ENCODE results near the gene TXNIP.

Gene TXNIP

DNA sequence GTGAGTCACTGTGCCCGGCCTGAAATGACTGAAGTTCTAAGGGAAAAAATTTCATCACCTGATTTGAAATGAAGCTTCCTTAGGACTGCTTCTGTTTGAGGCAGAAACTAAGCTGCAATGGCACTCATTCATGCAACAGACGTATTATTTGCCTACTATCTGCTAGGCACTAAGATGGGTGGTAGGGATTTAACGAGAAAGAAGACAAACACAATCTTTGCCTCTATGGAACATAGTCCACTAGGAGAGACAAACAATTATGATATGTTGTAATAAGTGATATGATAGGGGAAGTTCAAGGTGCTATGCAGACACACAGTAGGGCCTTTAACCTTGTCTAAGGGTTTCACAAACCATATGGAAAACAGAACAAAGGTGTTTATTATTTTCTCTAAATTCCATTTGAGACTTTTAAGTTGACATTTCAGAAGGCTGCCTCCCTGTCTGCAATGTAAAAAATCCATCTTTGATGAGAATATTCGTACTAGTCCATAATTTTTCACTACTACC is 49.8 kb downstream of the TXNIP start:
- DNase-seq (ENCODE audit: low read depth in 4 of 4, low spot score in 1 of 4), result no peak

DNA sequence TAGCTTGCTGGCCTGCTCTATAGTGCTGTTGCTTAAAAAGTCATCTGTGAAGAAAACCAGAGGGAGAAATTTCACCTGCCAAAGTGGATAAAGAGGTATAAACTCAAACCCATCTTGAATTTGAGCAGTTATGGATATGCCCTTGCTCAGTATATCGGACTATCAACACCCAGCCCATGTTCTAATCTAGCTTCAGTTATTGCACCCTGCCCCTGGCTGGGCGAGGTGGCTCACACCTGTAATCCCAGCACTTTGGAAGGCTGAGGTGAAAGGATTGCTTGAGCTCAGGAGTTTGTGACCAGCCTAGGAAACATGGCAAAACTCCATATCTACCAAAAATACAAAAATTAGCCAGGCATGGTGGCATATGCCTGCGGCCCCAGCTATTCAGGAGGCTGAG is 51.8 kb downstream of the TXNIP start:
- no peak for DNase-seq (ENCODE audit: low read depth in 4 of 4, low spot score in 1 of 4)

DNA sequence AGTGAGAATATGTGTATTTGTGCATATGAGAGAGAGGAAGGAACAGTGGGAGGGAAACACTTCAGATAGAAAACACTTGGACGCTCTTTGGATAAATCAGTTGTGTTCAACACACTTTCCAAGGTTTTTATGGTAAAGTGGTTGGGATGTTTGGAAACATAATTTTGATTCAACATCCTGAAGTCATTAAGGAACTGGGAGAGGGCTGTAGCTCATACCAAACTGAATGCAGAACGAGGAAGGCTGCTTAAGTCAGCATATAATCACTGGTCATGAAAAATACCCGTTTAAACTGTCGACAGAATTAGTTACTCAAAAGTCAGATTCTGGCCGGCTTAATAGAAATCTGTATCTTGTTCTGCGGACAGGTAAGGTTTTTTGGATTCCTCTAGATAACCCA is 53.5 kb downstream of the TXNIP start:
- no peak for DNase-seq (ENCODE audit: low read depth in 4 of 4, low spot score in 1 of 4)
